IPS-11a (cell line): ENCODE data around the gene TNNC2.
"Not testable (repeated sequence)": the region's sequence is repeated elsewhere in the genome, so short reads cannot be mapped to it uniquely, and the experiment has no call there.

Experiments
- H3K4me3 ChIP-seq: one replicate; pipeline ENCODE4 v1.5.1; 2013; ENCODE audit warnings: low read depth, low read length, control low read depth

TNNC2 gene

DNA sequence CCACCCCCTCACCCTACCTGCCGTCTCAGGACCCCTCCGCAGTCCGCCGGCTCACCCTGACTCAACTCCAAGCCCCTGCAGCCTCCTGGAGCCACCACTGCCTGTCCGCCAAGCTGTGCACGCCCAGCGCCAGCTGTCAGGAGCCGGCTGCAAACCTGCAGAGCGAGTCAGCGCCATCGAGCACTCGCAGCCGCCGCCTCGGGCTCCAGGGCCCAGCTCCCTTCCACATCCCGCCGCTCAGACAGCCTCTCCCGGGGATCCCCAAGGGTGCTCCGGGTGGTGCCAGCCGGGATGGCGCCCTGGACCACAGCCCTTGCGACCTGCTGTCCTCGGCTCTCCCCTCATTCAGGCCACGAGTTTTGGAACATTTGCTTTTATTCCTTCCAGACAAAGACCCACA lies 4.3 kb downstream of the TNNC2 start:
- no peak overlapping the region for H3K4me3 ChIP-seq

DNA sequence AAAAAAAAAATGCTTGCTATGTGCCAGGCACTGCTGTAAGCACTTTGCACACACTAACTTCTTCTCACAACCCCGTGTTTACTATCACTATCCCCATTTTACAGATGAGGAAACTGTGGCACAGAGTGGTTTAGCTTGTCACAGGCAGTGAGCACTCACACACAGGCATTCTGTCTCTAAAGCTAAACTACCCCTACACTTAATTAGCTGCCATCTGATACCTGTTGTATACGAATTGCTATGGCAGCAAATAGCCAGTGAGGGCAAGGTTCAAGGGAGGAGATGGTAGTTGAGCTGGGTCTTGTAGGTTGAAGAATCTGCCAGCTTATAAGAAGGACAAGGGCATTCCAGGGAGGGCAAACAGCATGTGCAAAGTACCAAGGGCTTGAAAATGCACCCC lies 5.2 kb downstream of the TNNC2 start:
- no peak overlapping the region for H3K4me3 ChIP-seq

DNA sequence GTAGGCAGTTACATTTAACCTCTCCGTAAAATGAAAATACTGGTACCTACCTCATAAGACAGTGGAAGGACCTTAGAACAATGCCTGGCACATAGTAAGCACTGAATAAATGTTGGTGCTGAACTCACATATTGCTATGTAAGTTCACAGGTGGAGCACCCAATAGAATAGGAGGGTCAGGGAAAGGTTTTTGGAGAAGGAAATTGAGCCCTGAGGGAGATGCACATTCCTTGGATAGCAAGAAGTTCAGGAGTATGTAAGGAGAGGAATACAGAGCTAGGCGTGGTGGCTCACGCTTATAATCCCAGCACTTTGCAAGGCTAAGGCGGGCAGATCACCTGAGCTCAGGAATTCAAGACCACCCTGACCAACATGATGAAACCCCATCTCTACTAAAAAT lies 7.6 kb downstream of the TNNC2 start:
- no peak overlapping the region for H3K4me3 ChIP-seq

DNA sequence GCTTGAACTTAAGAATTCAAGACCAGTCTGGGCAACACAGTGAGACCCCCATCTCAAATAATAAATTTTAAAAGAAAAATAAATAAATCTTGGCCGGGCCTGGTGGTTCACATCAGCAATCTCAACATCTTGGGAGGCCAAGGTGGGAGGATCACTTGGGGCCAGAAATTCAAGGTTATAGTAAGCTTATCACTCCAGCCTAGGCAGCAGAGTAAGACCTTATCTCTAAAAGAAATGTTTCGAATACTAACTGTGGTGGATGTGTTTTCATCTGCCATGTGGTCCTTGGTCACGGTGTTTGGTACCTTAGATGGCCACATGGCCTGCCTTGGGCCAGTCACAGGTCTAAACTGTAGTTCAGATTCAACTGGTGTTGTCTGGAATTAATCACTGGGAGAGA lies 8.9 kb downstream of the TNNC2 start:
- H3K4me3 ChIP-seq, result no peak overlapping the region

DNA sequence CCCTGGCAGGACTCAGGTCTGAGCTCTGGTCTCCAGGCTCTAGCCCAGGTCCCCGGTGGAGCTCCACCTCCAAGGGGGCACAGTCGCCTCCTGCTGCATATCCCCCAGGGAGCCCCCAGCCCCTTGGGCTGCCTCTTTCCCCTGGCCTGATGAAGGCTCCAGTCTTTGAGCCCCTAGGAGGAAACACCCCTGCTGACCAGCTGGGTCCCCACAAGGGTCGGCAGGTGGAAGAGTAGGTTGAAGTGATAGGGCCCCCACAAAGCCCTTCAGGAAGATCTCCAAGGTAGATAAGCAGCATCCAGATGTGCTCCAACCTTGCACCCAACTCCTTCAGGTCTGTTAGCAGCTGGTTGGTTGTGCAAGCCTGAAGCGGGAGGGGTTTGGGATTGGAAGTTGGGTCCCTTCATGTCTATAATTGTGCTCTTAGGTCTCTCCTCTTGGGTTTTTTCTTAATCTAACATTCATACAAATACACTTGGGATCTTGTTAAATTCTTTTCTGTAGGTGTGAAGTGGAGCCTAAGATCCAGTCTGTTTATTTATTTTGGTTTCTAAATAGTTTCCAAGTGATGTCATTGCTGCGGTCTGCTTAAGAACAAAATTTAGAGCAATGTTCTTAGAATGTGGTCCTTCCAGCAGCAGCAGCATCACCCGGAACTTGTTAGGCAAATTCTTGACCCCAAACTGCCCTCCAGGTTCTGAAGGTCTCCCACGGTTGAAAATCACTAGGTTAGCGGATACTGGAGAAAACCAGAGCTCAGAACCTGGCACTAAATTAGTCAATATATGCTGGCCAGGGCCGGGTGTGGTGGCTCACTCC lies 9.5 kb downstream of the TNNC2 start:
- no peak overlapping the region for H3K4me3 ChIP-seq

DNA sequence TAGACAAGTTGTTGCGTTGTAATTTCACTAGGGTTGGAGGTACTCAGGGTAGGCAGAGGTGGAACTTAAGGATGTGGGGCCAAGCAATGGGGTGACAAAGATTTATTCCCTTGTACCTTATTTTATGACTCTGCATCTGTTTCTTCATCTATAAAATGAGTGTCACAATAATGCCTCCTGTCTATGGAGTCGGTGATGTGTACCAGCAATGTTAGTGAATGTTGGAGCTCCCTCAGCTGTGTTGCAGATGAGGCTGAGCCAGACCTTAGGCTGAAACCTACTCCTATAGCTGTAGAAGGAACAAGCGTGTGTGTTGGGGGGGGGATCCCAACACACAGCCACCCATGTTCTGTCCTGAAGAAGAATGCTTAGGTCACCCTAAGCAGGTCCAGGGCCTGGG lies 10.2 kb downstream of the TNNC2 start:
- no peak overlapping the region for H3K4me3 ChIP-seq

DNA sequence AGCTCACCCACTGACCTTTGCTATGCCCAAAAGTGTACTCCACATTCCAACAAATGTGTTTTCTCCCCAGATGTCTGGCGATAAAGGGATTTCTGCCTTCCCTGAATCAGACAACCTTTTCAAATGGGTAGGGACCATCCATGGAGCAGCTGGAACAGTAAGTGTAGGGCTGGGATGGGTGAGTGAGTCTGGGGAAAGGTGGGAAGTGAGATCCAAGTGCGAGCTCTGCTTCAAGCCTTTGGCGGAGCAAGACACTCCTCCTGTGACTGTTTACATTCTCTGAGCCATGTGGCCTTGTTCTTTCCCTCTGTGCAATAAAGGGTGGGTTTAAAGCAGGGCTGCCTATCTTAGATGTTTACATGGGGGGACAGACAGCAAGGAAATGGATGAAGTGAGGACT lies 12.8 kb downstream of the TNNC2 start:
- no peak overlapping the region for H3K4me3 ChIP-seq

DNA sequence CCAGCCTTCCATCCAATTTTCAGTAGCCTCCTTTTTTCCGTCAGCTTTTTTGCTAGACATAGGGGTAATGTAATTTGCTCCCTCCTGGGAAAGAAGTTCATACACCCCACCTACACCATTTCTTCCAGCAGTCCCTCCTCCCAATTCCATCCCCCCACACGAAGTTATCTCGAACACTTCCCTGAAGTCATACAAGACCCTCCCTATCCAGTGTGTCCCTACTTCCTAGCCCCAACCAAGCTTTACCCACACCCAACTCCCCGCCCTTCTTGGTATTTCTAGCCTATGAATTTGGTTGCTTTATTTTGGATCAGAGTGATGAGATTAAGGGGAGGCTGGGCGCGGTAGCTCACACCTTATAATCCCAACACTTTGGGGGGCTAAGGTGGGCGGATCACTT lies 13.6 kb downstream of the TNNC2 start:
- H3K4me3 ChIP-seq, result peak overlapping the region; percentile 95

DNA sequence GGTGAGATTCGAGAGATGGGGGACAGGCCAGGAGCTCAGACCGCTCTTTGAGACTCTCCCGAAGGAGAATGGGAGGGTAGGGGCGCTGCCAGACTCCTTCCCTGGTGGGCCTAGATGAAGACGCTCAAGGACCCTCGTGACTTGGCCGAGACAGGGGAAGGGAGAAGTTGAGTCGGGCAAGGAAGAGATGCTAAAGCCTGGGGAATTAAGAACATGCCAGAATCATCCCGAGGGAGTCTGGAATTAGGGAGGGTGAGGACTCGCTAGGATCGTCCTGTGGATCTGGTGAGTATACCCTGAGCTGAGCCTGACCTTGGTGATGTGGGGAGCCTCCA lies 14.1 kb downstream of the TNNC2 start:
- H3K4me3 ChIP-seq, result peak overlapping the region; percentile 95

DNA sequence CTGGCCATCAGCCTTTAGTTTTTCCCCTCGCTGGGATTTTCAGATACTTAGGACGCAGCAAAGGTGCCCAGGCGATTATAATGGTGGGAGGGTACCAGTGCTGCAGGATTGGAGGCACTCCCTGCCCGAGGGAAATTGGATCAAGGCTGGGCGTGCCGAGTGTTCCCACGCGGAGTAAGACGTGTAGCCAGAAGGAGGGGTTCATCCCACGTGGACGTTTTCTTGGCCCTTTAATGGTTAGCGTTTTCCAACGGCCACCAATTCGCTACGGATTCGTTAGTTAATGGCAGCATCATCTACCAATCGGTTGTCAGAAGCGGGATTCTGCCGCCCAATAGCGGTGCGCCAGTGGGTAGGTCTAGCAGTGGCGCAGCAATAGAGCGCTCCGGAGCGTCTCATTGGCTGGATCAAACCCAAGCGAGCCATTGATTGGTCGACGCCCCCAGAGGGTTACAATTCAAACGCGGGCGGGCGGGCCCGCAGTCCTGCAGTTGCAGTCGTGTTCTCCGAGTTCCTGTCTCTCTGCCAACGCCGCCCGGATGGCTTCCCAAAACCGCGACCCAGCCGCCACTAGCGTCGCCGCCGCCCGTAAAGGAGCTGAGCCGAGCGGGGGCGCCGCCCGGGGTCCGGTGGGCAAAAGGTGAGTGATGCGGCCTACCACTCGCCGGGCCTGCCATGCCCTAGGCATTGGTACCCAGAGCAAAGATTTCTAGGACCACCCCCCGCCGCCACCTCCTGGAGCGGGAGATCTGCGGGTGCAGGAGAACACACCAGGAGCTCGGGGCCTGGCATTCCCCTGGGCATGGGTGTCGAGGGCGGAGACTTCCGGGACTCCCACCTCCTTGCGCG lies 14.7 kb downstream of the TNNC2 start, which contains the start of gene UBE2C:
TSS of gene UBE2C (plus strand) at position 488 of the 849 bp plus-strand sequence. CDS start at position 540, 52 bp downstream.
- H3K4me3 ChIP-seq, result peak within 1 kb of the TSS; percentile 95

DNA sequence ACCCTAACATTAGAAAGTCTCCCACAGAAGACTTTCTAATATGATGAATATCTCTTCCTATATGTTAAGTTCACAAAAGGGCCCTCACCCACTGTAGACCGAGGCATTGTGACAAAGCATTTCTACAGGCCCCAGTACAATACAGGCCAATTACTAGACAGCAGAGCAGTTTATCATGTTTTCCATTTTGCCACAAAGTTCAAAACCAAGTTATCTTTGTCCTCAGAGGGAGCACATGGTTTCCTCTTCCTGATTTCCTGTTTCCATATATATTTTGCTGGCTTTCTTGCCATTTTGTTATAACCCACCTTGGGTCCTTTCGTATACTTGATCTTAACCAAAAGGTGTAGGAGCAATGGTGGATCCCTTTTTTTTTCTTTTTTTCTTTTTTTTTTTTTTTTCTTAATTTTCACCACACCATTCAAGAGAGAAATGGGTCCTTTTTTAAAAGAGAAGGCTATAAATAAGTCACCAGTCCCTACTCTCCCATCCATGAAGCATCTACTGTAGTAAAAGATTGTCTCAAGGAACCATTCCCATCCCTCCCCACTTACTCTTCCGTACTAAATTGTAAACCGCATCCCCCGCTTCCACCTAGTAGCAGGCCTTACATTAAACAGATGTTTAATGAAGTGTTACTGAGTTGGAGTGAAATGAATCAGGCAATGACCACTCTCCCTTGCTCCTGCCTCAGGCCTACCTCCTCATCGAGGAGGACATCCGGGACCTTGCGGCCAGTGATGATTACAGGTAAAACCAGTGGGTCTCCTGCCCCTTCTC lies 16.7 kb downstream of the TNNC2 start:
- H3K4me3 ChIP-seq, result no peak overlapping the region

DNA sequence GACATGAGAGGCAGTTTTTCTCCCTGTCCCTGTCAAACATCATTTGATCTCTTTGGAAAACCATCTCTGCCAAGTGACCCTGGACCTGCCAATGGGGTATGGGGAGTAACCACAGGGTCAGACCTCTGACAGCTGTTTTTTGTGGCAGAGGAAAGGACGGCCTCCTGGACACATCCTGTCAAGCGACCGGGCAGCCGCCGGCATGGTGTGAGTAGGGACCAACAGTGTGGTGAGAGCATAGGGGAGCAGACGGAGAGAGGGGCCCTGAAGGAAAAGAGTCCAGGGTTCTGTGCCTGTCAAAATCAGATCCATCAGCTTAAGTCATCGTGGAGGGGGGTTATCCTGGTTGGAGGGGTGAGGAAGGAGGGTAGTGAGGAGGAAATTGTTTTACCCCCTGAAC lies 25.3 kb downstream of the TNNC2 start:
- no peak overlapping the region for H3K4me3 ChIP-seq

DNA sequence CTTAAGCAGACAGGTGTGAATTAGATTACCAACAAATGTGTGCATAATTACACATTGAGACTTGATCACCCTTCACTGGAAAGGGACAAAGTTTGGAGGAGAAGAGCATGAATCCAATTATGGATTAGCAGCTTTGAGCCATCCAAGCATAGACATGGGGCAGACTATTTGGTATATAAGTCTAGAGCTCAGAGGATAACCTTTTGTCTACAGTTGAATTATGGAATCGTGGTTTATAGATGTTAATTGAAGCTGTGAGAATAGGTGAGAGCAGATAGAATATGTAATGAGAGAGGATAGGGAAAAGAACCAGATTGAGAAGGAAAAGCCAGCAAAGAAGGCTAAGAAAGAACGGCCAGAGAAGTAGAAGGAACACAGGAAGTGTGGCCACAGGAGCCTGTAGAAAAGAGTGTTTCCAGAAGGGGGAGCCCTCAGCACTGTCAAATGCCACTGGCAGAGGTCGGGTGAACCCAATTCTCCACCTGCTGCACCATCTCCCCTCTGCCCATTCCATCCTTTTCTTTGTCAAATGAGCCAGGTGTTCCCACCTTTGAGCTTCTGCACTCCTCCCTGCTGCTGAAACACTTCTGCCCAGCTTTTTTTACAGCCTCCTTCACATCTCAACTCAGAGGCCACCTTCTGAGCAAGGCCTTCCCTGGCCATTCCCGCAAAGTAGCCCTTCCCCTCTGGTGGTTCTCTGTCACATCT lies 28.0 kb downstream of the TNNC2 start:
- no peak overlapping the region for H3K4me3 ChIP-seq

DNA sequence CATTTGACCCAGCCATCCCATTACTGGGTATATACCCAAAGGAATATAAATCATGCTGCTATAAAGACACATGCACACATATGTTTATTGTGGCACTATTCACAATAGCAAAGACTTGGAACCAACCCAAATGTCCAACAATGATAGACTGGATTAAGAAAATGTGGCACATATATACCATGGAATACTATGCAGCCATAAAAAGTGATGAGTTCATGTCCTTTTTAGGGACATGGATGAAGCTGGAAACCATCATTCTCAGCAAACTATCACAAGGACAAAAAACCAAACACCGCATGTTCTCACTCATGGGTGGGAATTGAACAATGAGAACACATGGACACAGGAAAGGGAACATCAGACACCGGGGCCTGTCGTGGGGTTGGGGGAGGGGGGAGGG lies 29.2 kb downstream of the TNNC2 start:
- H3K4me3 ChIP-seq, result not testable (repeated sequence)

DNA sequence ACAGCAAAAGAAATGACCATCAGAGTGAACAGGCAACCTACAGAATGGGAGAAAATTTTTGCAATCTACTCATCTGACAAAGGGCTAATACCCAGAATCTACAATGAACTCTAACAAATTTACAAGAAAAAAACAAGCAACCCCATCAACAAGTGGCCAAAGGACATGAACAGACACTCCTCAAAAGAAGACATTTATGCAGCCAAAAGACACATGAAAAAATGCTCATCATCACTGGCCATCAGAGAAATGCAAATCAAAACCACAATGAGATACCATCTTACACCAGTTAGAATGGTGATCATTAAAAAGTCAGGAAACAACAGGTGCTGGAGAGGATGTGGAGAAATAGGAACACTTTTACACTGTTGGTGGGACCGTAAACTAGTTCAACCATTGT lies 29.6 kb downstream of the TNNC2 start:
- H3K4me3 ChIP-seq, result not testable (repeated sequence)

DNA sequence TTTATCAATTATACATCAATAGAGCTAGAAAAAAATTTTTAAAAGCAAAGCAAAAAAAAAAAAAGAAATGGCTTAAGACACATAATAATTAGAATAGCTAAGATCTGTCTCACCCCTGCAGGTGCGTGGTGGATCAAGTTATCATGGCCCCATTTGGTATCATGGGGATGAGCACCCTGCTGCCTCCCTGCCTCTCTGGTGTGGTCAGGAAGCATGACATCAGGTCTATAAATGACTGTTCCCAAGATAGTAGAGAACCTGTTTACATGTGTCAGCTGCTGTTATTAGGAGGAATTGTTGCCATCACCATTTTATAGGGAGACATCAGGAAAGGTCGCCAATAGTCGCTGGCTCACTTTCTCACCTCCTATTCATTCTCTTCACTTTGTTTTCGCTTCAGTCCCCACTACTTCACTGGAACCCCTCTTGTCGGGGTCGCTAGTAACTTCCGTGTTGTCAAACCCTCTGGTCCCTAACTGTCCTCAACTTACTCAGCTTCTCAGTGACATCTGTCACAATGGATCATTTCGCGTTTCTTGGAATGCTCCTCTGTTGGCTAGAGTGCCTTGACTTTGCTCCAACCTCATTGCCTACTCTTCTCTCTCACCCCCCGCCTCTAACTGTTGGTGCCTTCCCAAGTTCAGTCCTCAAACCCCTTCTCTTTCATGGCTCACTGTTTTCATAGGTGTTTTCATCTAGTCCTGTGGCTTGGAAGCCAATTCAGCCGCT lies 30.6 kb downstream of the TNNC2 start:
- H3K4me3 ChIP-seq, result no peak overlapping the region

DNA sequence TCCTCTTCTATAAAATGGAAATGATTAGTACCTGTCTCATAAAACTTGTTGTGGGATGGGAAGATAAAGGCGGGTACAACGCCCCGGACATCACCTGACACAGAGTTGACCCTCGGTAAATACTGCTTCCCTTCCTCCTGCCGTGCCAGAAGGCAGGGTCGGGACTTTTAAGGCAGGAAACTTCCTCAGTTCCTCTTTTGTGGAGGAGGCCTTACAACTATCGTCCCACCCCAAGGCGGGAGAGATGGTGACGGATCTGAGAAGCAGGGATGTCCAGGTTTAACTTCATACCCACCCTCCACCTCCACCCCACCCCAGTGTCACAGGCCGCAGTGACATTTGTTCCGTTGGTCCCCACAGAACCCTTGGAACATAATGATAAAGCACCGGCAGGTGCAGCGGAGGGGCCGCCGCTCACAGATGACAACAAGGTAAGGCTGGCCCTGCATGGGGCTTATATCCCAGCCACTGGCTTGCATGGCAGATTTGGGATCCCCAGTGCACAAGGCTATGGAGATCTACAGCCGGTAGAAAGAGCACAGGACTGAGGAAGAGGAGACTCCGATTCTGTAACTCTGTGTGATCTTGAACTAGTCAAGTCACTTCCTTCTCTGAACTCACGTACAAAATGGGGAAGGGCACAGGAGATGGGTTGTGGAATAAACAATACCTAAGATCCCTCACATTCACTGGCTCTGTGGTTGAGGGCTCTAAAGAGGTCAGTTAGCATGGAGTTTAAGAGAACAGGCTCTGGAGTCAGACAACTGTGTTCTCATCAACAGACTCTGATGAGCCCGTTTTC lies 34.6 kb downstream of the TNNC2 start:
- H3K4me3 ChIP-seq, result peak overlapping the region; percentile 76

DNA sequence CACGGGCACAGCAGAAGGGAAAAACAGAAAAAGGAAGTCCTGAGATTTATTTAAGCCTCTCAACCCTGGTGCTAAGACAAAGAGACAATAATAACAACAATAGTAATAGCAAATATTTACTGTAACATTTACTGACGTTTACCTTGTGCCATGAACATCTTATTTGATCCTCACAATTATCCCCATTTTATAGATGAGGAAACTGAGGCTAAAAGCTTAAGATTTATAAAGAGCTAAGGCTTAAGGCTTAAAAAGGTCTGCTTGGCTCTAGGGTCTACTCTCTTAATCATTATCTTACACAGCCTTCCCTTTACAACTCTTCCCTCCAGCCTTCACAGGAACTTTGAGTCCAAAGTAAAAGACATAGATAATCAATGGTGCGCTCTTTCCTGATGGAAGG lies 38.8 kb downstream of the TNNC2 start:
- H3K4me3 ChIP-seq, result no peak overlapping the region

DNA sequence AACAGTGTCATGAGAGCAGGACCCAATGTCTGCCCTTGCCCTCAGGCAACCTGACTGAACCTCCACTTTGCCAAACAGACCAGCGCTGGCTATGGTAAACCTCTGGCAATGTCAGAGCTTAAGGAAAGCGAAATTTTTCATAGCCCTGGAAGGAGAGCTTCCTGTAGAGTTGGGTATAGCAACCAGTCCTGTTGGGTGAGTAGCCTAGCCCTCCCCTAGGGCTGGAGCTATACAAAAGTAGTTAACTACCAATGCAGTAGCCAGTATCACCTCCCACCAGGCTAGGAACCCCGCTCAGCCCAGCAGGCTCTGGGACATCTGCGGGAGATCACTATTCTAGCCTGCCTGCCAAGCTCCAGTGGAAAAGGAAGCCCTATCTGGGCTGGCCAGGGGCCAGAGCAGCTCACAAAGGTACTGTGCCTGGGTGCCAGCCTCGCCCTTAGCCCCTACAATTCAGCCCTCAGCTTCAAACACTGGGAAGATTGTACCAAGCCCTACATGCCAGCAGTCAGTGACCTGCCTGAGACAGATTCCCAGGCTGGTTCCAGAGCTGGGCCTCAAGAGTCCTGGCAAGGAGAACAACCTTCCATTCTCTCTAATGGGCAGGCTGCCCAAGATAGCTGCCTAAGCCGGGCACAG lies 43.3 kb downstream of the TNNC2 start:
- H3K4me3 ChIP-seq, result no peak overlapping the region
